ENCODE results near the gene SFTA2. TPM values are rescaled to one million over a fixed set of nuclear protein-coding genes. Genes with fewer than 3 reads are reported as not detected.

The SFTA2 gene
- total and polyA plus RNA-seq, 10 of the 15 experiments (the other 5 are each of a cell fraction or from before 2014, with no cell fraction given) = 0.15 to 0.92 (median 0.33) TPM; not detected in 4

DNA sequence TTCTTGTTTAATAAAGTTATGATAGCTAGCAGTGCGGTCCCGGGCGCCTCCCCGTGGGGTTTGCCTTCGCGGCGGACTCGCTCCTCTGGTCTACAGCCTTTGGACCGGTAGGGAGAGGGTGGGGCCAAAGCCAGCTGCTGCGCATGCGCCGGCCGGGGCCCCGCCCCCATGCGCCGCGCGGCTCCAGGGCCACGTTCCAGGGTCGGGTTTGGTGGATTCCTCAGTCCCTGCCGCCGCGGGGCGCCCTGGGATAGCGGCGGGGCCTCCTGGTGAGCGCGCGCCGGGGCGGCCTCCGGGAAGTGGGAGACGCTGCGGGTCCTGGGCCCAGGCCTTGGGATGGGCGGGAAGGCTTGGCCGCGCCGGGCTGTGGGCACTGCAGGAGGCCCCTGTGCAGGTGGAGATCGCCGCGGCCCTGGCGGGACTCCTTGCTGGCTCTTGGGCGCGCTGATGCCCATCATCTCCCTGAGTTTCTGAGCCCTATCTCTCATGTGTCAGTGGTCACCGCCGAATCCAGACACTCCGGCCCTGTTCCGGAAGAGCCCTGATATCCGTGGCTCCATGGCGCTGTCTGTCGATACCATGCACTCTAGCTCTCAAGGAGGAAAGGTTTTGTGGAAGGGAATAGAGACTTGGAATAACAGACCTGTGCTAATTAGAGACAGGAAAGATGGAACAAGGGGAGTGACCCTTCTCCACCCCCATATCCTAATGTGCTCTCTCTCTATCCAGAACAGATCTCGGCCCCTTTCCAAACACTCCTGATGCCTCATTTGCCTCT is 17.7 kb downstream of the SFTA2 start, which contains the start of gene VARS2 (continued):
- TF ChIP-seq, protein P1, sequence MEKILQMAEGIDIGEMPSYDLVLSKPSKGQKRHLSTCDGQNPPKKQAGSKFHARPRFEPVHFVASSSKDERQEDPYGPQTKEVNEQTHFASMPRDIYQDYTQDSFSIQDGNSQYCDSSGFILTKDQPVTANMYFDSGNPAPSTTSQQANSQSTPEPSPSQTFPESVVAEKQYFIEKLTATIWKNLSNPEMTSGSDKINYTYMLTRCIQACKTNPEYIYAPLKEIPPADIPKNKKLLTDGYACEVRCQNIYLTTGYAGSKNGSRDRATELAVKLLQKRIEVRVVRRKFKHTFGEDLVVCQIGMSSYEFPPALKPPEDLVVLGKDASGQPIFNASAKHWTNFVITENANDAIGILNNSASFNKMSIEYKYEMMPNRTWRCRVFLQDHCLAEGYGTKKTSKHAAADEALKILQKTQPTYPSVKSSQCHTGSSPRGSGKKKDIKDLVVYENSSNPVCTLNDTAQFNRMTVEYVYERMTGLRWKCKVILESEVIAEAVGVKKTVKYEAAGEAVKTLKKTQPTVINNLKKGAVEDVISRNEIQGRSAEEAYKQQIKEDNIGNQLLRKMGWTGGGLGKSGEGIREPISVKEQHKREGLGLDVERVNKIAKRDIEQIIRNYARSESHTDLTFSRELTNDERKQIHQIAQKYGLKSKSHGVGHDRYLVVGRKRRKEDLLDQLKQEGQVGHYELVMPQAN (conservative IDR thresholded peaks at IDR 0.05) = peak; percentile 89
- TF ChIP-seq SUPT20H (IDR thresholded peaks at IDR 0.05; ENCODE audit: borderline replicate concordance, control insufficient read depth, low read depth, low read length) (no peak), MYC (IDR thresholded peaks at IDR 0.05; ENCODE audit: insufficient read depth, insufficient read length, insufficient replicate concordance, low read length, severe bottlenecking) (no peak), ZSCAN29 (IDR thresholded peaks at IDR 0.05) (no peak), FOXM1 (IDR thresholded peaks at IDR 0.05; ENCODE audit: low read depth, low read length) (no peak), JUNB (IDR thresholded peaks at IDR 0.05) (no peak), NFYB (IDR thresholded peaks at IDR 0.05; ENCODE audit: insufficient read depth, low read depth, low read length) (no peak), BACH1 (IDR thresholded peaks at IDR 0.05; ENCODE audit: borderline replicate concordance) (peak; percentile 83), ZNF274 (IDR thresholded peaks at IDR 0.05; ENCODE audit: insufficient read depth, insufficient read length) (no peak), HDAC2 (IDR thresholded peaks at IDR 0.05) (no peak), POLR2AphosphoS5 (IDR thresholded peaks at IDR 0.05; ENCODE audit: low read length) (peak; percentile 63; the same call in 1 of the 2 replicates), NFXL1 (IDR thresholded peaks at IDR 0.05; ENCODE audit: borderline replicate concordance) (no peak)
- TF ChIP-seq, protein P2, sequence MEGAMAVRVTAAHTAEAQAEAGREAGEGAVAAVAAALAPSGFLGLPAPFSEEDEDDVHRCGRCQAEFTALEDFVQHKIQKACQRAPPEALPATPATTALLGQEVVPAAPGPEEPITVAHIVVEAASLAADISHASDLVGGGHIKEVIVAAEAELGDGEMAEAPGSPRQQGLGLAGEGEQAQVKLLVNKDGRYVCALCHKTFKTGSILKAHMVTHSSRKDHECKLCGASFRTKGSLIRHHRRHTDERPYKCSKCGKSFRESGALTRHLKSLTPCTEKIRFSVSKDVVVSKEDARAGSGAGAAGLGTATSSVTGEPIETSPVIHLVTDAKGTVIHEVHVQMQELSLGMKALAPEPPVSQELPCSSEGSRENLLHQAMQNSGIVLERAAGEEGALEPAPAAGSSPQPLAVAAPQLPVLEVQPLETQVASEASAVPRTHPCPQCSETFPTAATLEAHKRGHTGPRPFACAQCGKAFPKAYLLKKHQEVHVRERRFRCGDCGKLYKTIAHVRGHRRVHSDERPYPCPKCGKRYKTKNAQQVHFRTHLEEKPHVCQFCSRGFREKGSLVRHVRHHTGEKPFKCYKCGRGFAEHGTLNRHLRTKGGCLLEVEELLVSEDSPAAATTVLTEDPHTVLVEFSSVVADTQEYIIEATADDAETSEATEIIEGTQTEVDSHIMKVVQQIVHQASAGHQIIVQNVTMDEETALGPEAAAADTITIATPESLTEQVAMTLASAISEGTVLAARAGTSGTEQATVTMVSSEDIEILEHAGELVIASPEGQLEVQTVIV (IDR thresholded peaks at IDR 0.05; ENCODE audit: borderline replicate concordance, partially characterized antibody) = no peak
- TF ChIP-seq, protein P3, sequence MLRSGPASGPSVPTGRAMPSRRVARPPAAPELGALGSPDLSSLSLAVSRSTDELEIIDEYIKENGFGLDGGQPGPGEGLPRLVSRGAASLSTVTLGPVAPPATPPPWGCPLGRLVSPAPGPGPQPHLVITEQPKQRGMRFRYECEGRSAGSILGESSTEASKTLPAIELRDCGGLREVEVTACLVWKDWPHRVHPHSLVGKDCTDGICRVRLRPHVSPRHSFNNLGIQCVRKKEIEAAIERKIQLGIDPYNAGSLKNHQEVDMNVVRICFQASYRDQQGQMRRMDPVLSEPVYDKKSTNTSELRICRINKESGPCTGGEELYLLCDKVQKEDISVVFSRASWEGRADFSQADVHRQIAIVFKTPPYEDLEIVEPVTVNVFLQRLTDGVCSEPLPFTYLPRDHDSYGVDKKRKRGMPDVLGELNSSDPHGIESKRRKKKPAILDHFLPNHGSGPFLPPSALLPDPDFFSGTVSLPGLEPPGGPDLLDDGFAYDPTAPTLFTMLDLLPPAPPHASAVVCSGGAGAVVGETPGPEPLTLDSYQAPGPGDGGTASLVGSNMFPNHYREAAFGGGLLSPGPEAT (IDR thresholded peaks at IDR 0.05; ENCODE audit: low read depth) = no peak
- TF ChIP-seq, protein P4, sequence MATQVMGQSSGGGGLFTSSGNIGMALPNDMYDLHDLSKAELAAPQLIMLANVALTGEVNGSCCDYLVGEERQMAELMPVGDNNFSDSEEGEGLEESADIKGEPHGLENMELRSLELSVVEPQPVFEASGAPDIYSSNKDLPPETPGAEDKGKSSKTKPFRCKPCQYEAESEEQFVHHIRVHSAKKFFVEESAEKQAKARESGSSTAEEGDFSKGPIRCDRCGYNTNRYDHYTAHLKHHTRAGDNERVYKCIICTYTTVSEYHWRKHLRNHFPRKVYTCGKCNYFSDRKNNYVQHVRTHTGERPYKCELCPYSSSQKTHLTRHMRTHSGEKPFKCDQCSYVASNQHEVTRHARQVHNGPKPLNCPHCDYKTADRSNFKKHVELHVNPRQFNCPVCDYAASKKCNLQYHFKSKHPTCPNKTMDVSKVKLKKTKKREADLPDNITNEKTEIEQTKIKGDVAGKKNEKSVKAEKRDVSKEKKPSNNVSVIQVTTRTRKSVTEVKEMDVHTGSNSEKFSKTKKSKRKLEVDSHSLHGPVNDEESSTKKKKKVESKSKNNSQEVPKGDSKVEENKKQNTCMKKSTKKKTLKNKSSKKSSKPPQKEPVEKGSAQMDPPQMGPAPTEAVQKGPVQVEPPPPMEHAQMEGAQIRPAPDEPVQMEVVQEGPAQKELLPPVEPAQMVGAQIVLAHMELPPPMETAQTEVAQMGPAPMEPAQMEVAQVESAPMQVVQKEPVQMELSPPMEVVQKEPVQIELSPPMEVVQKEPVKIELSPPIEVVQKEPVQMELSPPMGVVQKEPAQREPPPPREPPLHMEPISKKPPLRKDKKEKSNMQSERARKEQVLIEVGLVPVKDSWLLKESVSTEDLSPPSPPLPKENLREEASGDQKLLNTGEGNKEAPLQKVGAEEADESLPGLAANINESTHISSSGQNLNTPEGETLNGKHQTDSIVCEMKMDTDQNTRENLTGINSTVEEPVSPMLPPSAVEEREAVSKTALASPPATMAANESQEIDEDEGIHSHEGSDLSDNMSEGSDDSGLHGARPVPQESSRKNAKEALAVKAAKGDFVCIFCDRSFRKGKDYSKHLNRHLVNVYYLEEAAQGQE (IDR thresholded peaks at IDR 0.05; ENCODE audit: low read depth, low read length) = no peak
- TF ChIP-seq, protein P5, sequence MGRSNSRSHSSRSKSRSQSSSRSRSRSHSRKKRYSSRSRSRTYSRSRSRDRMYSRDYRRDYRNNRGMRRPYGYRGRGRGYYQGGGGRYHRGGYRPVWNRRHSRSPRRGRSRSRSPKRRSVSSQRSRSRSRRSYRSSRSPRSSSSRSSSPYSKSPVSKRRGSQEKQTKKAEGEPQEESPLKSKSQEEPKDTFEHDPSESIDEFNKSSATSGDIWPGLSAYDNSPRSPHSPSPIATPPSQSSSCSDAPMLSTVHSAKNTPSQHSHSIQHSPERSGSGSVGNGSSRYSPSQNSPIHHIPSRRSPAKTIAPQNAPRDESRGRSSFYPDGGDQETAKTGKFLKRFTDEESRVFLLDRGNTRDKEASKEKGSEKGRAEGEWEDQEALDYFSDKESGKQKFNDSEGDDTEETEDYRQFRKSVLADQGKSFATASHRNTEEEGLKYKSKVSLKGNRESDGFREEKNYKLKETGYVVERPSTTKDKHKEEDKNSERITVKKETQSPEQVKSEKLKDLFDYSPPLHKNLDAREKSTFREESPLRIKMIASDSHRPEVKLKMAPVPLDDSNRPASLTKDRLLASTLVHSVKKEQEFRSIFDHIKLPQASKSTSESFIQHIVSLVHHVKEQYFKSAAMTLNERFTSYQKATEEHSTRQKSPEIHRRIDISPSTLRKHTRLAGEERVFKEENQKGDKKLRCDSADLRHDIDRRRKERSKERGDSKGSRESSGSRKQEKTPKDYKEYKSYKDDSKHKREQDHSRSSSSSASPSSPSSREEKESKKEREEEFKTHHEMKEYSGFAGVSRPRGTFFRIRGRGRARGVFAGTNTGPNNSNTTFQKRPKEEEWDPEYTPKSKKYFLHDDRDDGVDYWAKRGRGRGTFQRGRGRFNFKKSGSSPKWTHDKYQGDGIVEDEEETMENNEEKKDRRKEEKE (IDR thresholded peaks at IDR 0.05) = no peak
